Activated naive CD8-positive, alpha-beta T cell treated with anti-CD3 and anti-CD28 coated beads, Interleukin-2, amount 50 U/mL, for 24 hours (primary cell): ENCODE measurements around the gene NFE2.

ENCODE experiments used
- ATAC-seq: fragments of 150-1000 bp; cut with Tn5 transposase; one replicate; pipeline ENCODE4 v1.10.0; 2021
- DNase-seq: peaks from one replicate; pipeline ENCODE4 v3.0.0; 2021
- H3K27ac Mint-ChIP-seq: one replicate; pipeline ENCODE4 v1.8.0; 2021; ENCODE audit warnings: mild to moderate bottlenecking, mixed read lengths
- H3K27me3 Mint-ChIP-seq: one replicate; pipeline ENCODE4 v1.8.0; 2021; ENCODE audit warnings: mixed read lengths
- H3K36me3 Mint-ChIP-seq: one replicate; pipeline ENCODE4 v1.8.0; 2021; ENCODE audit warnings: low read depth, mixed read lengths
- H3K4me1 Mint-ChIP-seq: one replicate; pipeline ENCODE4 v1.8.0; 2021; ENCODE audit warnings: mixed read lengths
- H3K4me3 Mint-ChIP-seq: one replicate; pipeline ENCODE4 v1.8.0; 2021; ENCODE audit warnings: mild to moderate bottlenecking, moderate library complexity, mixed read lengths
- H3K9me3 Mint-ChIP-seq: one replicate; pipeline ENCODE4 v1.8.0; 2021; ENCODE audit warnings: mixed read lengths

NFE2 gene

GRCh38 chr12:54280468-54281260 is 20.2 kb downstream of the NFE2 start, which contains the start of gene HNRNPA1:
HNRNPA1 (plus strand) TSS chr12:54280726; CDS start chr12:54280808, 82 bp downstream.
- DNase-seq = peak; percentile 91
- H3K4me1 Mint-ChIP-seq = peaks cover 67% of the 10 kb centered on the region
- H3K4me3 Mint-ChIP-seq = no peak within 1 kb of the TSS
- H3K36me3 Mint-ChIP-seq = peaks cover 10% of the 10 kb centered on the region
- no peak within 1 kb of the TSS for H3K27ac Mint-ChIP-seq
- no peaks in the 10 kb centered on the region for H3K27me3 Mint-ChIP-seq
- H3K9me3 Mint-ChIP-seq = no peaks in the 10 kb centered on the region
- peak; percentile 87 for ATAC-seq

GRCh38 chr12:54279632-54280467 is 21.0 kb downstream of the NFE2 start, which contains the start of gene CBX5:
CBX5 (minus strand) TSS chr12:54280122; CDS start chr12:54257650, 22,472 bp downstream.
- DNase-seq = peak; percentile 100
- ATAC-seq = peak; percentile 84

DNA sequence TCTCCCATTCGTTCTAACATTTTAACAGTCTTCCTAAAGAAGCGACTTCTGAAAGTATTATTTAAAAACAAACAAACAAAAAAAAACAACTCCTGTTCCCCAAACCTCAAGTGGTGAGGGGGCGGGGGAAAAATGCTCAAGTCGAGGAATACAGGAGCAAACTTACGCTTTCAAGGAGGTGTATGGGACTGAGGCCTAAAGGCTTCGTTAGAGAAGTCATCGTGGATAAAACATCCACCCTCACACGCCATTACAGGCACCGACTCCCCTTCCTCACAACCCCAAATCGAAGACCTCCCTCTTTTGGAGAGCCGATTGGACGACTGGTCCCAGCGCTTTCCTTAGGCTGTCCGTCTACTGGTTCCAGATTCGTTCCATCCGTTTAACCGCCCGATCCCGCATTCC is 21.6 kb downstream of the NFE2 start:
- H3K9me3 Mint-ChIP-seq = no peaks in the 10 kb centered on the region
- peaks cover 12% of the 10 kb centered on the region for H3K36me3 Mint-ChIP-seq
- no peak overlapping the region for H3K27ac Mint-ChIP-seq
- no peaks in the 10 kb centered on the region for H3K27me3 Mint-ChIP-seq
- ATAC-seq (no peak), DNase-seq (no peak)
- H3K4me3 Mint-ChIP-seq = no peak overlapping the region
- peaks cover 62% of the 10 kb centered on the region for H3K4me1 Mint-ChIP-seq

More at GRCh38 chr12:54279632-54280467, 21.0 kb downstream of the NFE2 start, which contains the start of gene CBX5:
- Mint-ChIP-seq H3K9me3 (no peaks in the 10 kb centered on the region), H3K4me3 (no peak within 1 kb of the TSS), H3K27me3 (no peaks in the 10 kb centered on the region), H3K27ac (no peak within 1 kb of the TSS), H3K4me1 (peaks cover 68% of the 10 kb centered on the region), H3K36me3 (peaks cover 10% of the 10 kb centered on the region)

- ATAC-seq (no peak), DNase-seq (no peak)
- H3K27ac Mint-ChIP-seq = no peak overlapping the region
- peaks cover 53% of the 10 kb centered on the region for H3K4me1 Mint-ChIP-seq
- no peaks in the 10 kb centered on the region for H3K27me3 Mint-ChIP-seq
- no peak overlapping the region for H3K4me3 Mint-ChIP-seq
- H3K9me3 Mint-ChIP-seq = no peaks in the 10 kb centered on the region
- H3K36me3 Mint-ChIP-seq = peaks cover 22% of the 10 kb centered on the region
Observed at GRCh38 chr12:54277823-54278276, 23.0 kb downstream of the NFE2 start.

DNA sequence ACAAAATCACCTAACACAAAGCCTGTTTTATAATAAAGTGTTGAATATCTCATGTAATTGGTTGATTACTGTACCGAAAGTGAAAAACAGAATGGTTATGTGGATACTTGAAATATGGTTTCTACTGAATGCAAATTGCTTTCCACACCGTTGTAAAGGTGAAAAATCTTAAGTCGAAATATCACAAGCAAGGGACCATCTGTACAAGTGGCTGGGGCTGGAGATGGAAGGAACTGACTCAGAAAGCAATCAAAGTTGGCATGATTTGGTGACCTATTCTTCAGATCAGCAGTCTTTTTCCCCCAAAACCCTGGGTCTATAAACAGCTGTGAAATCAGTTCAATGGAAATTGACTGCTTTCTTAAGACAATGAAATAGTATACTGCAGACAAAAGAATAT is 24.4 kb downstream of the NFE2 start:
- peak overlapping the region; percentile 85 for H3K27ac Mint-ChIP-seq

GRCh38 chr12:54273981-54274380 is 26.8 kb downstream of the NFE2 start:
- peaks cover 30% of the 10 kb centered on the region for H3K36me3 Mint-ChIP-seq
- no peak for DNase-seq
- no peak overlapping the region for H3K4me3 Mint-ChIP-seq
- H3K9me3 Mint-ChIP-seq = no peaks in the 10 kb centered on the region
- no peak for ATAC-seq
- no peak overlapping the region for H3K27ac Mint-ChIP-seq
- peaks cover 64% of the 10 kb centered on the region for H3K4me1 Mint-ChIP-seq
- H3K27me3 Mint-ChIP-seq = no peaks in the 10 kb centered on the region

More for the DNA sequence above, 24.4 kb downstream of the NFE2 start:
- no peak overlapping the region for H3K4me3 Mint-ChIP-seq
- no peaks in the 10 kb centered on the region for H3K27me3 Mint-ChIP-seq
- ATAC-seq = no peak
- peaks cover 53% of the 10 kb centered on the region for H3K4me1 Mint-ChIP-seq
- peaks cover 28% of the 10 kb centered on the region for H3K36me3 Mint-ChIP-seq
- H3K9me3 Mint-ChIP-seq = no peaks in the 10 kb centered on the region
- DNase-seq = no peak

DNA sequence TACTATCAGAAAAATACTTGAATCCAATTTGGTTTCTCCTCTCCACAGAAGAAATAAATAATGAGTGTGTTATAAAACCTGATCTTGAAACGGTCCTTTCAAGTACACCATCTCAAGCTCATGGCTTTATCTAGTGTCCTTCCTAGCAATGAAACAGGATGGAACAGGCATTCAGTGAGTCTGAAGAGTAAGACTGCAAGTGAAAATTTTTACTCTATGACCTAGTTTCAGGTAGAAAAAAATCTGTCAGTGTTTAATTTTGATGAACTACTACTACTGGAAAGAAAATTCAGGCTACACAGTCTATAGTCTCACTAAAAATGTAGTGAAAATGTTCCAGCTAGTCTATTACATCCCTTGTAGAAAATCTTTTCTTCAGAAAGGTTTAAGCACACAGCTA is 28.6 kb downstream of the NFE2 start:
- peaks cover 51% of the 10 kb centered on the region for H3K4me1 Mint-ChIP-seq
- no peaks in the 10 kb centered on the region for H3K9me3 Mint-ChIP-seq
- peak overlapping the region; percentile 1 for H3K27ac Mint-ChIP-seq
- DNase-seq (no peak), ATAC-seq (peak; percentile 43)
- H3K4me3 Mint-ChIP-seq = no peak overlapping the region
- H3K36me3 Mint-ChIP-seq = peaks cover 30% of the 10 kb centered on the region
- H3K27me3 Mint-ChIP-seq = no peaks in the 10 kb centered on the region

- Mint-ChIP-seq H3K27ac (peak overlapping the region; percentile 27), H3K4me3 (no peak overlapping the region), H3K4me1 (peaks cover 32% of the 10 kb centered on the region), H3K9me3 (no peaks in the 10 kb centered on the region), H3K36me3 (peaks cover 24% of the 10 kb centered on the region), H3K27me3 (no peaks in the 10 kb centered on the region)
- DNase-seq (no peak), ATAC-seq (no peak)
Observed at GRCh38 chr12:54270345-54270744, 30.5 kb downstream of the NFE2 start.

DNA sequence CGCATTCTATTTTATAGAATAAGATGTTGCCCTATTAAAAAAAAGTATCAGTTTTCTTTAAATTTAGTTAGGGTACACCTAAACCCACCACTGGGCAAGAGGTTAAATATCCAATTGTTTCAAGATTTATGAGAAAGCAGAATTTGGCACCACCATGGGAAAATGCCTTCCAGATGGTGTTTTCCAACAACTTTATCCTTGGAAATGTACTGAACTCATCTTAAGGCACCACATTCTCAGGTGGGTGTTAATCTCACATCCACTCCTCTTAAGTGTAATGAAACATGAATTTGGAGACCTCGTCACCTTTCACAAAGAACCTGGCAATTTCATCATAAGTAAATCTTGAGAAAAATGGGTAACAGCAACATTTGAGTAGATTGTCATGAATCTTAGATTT is 34.0 kb downstream of the NFE2 start:
- Mint-ChIP-seq H3K9me3 (no peaks in the 10 kb centered on the region), H3K4me1 (peaks cover 19% of the 10 kb centered on the region), H3K27me3 (no peaks in the 10 kb centered on the region), H3K27ac (no peak overlapping the region), H3K36me3 (peaks cover 7% of the 10 kb centered on the region), H3K4me3 (no peak overlapping the region)
- ATAC-seq (no peak), DNase-seq (no peak)

DNA sequence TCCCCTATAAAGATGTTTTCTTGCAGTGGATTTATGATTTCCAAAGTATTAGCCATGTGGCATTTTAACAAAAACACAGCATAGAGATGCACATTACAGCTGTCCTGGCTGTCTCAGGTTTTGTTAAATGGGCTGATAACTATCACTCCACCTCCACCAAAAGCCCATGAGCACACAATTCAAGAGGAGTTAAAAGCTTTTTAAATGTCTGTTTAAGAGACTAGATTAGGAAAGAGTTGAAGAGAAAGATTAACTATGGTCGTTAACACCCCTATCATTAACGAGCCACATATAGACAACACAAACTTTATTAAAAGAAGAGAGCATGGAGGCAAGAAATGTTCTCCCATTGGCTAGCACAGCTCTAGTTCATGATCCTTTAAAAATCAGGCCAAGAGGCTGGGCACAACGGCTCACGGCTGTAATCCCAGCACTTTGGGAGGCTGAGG is 35.4 kb downstream of the NFE2 start:
- Mint-ChIP-seq H3K36me3 (peaks cover 4% of the 10 kb centered on the region), H3K27me3 (no peaks in the 10 kb centered on the region)
- ATAC-seq = no peak

GRCh38 chr12:54262403-54262925 is 38.4 kb downstream of the NFE2 start:
- Mint-ChIP-seq H3K9me3 (no peaks in the 10 kb centered on the region), H3K27me3 (no peaks in the 10 kb centered on the region), H3K4me1 (peaks cover 38% of the 10 kb centered on the region), H3K36me3 (peaks cover 12% of the 10 kb centered on the region), H3K27ac (no peak overlapping the region), H3K4me3 (no peak overlapping the region)
- ATAC-seq (no peak), DNase-seq (no peak)

More for the DNA sequence above, 35.4 kb downstream of the NFE2 start:
- no peak for DNase-seq
- Mint-ChIP-seq H3K4me3 (no peak overlapping the region), H3K9me3 (no peaks in the 10 kb centered on the region), H3K27ac (no peak overlapping the region), H3K4me1 (peaks cover 18% of the 10 kb centered on the region)

GRCh38 chr12:54261815-54262402 is 38.9 kb downstream of the NFE2 start:
- Mint-ChIP-seq H3K4me3 (no peak overlapping the region), H3K36me3 (peaks cover 14% of the 10 kb centered on the region), H3K4me1 (peaks cover 40% of the 10 kb centered on the region), H3K9me3 (no peaks in the 10 kb centered on the region), H3K27me3 (no peaks in the 10 kb centered on the region), H3K27ac (no peak overlapping the region)
- ATAC-seq = no peak
- DNase-seq = no peak

DNA sequence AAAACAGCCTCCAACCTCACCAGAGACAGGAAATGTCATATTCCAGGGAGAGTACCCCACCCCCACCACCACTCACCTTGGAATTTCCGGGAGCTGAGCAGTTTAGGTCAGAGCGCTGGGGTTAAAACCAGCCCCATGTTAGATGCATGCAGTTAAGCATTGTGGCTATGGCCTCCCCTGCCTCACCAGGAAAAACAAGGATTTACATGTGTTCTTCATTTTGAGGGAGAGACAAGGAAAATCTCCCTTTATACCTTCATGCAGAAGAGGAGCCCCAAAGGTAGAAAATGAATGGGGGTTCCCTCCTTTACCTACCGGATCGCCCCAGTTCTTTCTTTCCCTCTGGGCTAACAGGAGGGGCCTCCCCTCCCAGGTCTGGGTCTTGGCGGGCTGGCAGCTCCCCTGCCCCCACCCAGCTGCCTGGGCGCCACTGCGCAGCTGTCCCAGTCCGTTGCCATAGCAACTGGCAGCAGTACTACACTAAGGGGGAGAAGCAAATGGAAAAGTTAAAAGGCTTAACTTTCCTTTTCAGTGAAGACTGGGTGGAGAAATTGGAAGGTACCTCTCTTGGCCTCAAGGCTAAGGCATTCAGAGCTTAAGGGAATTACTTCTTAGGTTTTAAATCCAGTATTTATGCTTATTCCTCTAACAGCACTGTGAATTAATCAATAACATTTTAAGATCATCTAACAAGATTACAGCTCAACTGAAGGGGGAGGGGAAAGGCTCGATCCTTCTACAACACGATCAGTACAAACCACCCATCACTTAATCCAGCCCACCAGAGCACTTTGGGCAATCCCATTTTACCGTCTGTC is 41.4 kb downstream of the NFE2 start:
- Mint-ChIP-seq H3K4me1 (peaks cover 40% of the 10 kb centered on the region), H3K4me3 (peak overlapping the region; percentile 79), H3K27ac (peak overlapping the region; percentile 90), H3K9me3 (no peaks in the 10 kb centered on the region), H3K36me3 (peaks cover 25% of the 10 kb centered on the region), H3K27me3 (no peaks in the 10 kb centered on the region)
- DNase-seq (peak; percentile 69), ATAC-seq (peak; percentile 97)
